HG03159 (cell line): ENCODE measurements around the gene DDX31.

Experiments used
- ATAC-seq: cut with Tn5 transposase; IDR thresholded peaks from one replicate; pipeline ENCODE4 v1.9.1; 2021; ENCODE audit warnings: mild to moderate bottlenecking, moderate library complexity; ENCODE audit not compliant: unreplicated experiment

The DDX31 gene

GRCh38 chr9:132552041-132552440, 117.7 kb downstream of the DDX31 start:
- no peak for ATAC-seq

DNA sequence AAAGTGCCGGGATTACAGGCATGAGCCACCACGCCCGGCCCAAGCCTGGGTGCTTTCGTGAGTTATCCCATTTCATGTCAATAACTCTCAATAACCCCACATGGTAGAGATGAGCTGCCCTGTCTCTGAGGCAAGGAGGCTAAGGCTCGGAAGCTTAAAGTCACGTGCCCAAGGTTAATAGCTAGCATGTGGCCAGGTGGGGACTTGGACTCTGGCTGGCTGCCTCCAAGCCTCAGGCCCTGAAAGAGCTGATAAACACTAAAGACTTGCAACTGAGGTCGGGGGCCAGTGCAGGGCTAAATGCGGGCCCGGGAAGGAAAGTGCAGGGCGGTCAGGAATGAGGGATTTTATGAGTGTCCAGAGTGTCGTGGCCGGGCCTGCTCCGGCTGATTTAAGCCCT, 118.2 kb downstream of the DDX31 start:
- no peak for ATAC-seq

DNA sequence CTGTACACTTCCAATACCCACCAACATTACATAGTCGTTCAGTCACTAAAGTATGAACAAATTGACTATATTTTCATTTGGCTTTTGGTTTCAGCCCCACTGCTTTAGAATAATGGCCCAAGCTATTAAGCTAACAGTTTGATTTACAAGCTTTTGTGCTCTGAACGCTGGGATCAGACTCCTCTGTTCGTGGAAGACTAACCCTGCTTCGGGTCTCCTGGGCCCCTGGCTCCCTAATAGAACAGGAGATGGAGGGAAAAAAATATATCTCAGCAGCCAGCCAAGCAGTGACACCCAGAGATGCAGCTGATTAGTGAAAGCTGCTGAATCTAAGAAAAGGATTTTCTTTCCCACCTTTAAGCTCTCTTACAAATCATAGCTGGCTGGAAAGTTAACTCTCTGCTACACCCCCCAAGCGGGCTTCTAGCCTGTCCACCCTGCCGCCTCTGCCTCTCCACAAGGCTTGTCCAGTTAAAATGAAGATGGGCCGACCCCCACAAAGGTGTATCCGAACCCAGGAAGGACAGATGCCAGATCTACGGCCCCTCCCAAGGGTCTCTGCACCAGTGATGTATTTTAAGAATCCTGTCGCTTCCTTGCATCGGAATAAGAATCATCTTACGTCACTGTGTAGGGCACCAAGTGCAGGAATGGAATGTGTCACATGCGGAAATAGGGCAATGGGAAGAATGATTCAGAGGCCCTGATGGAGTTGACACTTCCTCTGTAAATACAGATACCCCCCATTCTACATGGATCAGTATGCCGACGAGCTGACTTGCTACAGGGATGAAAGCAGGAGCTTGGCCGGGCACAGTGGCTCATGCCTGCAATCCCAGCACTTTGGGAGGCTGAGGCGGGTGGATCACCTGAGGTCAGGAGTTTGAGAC, 120.8 kb downstream of the DDX31 start:
- no peak for ATAC-seq

DNA sequence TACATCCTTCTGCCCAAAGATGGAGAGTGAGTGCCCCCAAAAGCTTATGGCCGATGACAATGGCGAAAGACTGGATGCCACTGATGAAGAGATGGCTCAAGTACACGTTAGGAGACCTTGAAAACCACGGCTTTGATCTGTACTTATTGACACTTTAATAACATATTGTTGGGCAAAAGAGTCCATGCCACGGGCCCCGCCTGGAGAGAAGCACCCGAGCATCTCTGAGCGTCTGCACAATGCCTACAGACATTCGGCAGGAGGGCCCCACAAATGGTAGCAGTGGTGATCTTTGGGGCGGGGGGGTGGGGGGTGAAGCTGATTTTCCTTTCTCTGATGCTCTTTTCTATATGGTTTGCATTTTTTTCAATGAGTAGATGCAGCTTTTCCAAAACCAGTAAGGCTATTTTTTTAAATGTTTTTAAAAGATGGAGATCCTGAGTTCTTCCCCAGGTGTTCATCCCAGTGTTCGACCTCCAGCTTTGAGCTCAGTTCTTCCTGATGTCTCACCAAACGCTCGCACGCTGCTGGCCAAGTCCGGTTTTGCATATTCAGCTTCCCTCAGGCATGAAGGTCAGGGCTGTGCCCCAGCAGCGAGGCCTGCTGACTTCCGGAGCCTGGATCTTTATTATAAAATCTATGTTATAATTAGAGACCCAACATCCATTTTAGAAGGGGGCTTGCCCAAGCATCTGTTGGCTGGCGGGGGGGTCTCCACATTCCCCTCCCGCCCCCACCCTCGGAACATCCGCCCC, 121.6 kb downstream of the DDX31 start:
- ATAC-seq, result no peak

- no peak for ATAC-seq
Observed at GRCh38 chr9:132547436-132547835, 122.3 kb downstream of the DDX31 start.

DNA sequence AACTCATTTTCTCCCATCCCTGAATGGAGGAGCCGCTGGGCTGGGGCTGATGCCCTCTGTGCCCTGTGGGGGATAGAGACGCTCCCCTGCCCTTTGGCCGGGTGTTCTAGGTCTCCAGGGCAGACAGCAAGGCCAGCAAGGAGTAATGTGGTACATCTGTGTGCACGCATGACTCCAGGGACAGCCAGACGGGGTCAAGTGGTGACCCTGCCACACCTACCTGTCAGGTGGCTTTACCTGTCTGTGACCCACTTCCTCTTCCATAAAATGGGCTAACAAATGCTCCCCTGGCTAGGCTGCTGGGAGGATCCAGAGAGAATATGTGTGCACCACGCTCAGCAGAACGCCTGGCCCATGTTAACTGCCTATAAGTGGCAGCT, 122.7 kb downstream of the DDX31 start:
- ATAC-seq, result no peak

GRCh38 chr9:132546148-132547051, 123.4 kb downstream of the DDX31 start:
- no peak for ATAC-seq

GRCh38 chr9:132545578-132545977, 124.2 kb downstream of the DDX31 start:
- ATAC-seq, result no peak

DNA sequence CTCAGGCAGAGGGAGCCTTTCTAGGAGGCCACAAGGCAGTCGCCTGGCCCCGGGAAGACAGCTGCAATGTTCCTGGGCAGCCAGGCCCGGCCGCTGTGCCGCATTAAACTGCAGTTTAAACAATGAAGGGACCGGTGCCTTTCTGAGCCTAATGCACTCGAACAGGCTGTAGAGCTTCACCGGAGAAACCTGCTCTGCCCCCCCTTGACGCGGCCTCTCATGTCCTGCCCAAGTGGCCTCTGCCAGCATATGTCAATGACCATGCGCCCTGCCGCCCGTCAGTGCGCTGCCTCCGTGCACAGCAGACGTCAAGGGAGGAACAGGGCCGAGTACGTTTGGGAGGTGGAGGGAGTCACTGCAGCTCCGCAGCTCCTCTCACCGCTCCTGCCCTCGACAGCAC, 125.8 kb downstream of the DDX31 start:
- ATAC-seq, result no peak

- no peak for ATAC-seq
Observed at GRCh38 chr9:132543251-132543650, 126.5 kb downstream of the DDX31 start.
